ENCODE data around the gene MICU1.

The MICU1 gene

GRCh38 chr10:72340510-72341261 is 285.2 kb downstream of the MICU1 start:
- intact Hi-C loops (cut with DNase I) = no loop called here
- peak in 41 of 42 donors; percentile 50 to 88 (median 74) for DNase-seq

DNA sequence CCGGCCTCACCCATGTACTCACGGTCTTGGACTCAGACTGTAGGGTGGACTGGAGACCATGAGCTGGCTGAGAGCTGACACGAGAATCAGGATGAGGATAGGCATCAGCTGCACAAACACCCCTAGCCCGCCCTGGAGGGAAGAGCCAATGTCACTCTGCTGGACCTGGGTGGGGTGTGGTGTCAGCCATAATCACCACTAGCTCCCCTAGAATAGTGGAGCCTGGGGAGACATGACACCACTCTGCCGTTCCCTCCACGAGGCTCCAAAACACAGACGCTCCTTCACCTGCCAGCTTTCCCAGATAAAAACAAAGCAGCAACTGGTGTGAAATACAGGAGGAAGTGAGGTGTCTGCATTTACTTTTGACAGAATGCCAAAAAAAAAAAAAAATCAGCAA is 287.7 kb downstream of the MICU1 start:
- no peak for DNase-seq
- intact Hi-C loops (cut with DNase I) = loop anchor here (10.0 kb wide), 3 partner anchors 203 to 373 kb away; partner anchors contain the start of gene CHST3

GRCh38 chr10:72337722-72338121 is 288.2 kb downstream of the MICU1 start:
- DNase-seq = no peak
- intact Hi-C loops (cut with DNase I) = loop anchor here (10.0 kb wide), 3 partner anchors 203 to 373 kb away; partner anchors contain the start of gene CHST3

DNA sequence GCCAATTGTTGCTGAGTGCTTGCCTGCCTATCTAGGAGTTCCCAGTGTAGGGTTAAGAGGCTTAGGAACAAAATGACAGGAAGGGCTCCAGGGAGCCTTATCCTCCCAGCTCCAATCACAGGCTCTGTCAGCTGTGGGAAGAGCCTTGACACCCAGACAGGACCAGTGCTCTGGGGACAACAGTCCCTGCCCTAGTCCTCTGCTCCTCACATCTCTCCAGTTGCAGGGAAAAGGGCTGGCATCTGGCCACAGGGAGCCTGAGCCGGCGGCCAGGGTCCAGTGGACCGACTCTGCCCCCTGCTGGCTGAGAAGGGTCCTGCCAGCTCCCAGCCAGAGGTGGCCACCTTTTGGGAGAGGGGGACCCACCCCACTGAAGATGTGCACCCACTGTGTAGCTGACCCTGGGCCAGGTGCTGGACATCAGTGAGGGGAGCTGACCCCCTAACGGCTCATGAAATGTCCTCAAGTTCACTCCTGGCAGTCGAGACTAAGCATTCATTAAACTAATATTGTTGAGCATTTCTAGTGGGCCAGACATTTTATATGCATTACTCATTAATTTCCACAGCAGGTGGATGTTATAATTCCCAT is 288.7 kb downstream of the MICU1 start:
- peak; percentile 64 to 94 (median 86) for DNase-seq
- intact Hi-C loops (cut with DNase I) = loop anchor here (10.0 kb wide), 3 partner anchors 202 to 372 kb away; partner anchors contain the start of gene CHST3

- peak in 23 of 42 donors; percentile 36 to 83 (median 60) for DNase-seq
- intact Hi-C loops (cut with DNase I) = loop anchor here (10.0 kb wide), 3 partner anchors 202 to 372 kb away; partner anchors contain the start of gene CHST3
Measured at GRCh38 chr10:72336259-72337038, 289.4 kb downstream of the MICU1 start.

DNA sequence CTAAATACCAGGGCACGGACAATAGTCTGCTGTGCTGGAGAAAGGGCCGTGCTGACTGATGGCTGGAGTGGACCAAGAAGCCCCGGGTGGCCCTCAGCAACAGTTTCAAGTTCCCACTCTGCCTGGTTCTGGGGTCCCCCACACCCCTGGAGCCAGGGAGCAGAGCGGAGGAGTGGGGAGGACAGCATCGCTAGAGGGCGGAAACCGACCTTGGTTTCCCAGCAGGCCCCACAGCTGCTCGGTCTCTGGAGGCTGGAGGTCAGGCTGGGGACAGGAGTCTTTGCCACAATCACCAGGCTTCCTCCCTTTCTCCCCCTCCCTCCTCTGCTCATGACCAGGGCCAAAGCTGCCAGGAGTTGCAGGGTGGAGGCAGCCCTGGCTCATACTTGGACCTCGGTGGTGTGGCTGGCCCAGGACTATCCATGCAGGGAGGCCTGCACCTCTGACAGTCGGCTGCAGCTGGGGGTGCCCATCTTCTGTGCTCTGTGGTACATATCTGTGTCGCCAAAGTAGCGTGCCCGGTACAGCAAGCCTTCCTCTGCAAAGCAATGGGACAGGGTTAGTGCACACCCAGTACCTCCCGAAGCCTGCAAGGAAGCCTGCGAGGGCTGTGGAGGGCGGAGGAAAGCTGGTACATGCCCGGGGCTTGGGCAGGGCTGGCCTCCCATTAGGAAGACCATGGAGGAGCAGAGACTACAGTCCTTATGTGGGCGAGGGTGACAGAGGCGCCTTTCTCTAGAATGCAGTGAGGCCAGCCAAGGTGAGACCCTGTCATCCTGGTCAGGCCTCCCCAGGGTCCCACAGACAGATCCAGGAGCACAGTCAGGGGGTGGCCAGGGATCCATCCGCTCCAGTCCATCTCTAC is 290.3 kb downstream of the MICU1 start:
- intact Hi-C loops (cut with DNase I) = loop anchor here (10.0 kb wide), 3 partner anchors 201 to 371 kb away; partner anchors contain the start of gene CHST3
- DNase-seq = peak in 4 of 42 donors; percentile 31 to 35 (median 34)

- DNase-seq = peak in 35 of 42 donors; percentile 35 to 82 (median 63)
- intact Hi-C loops (cut with DNase I) = loop anchor here (10.0 kb wide), 3 partner anchors 200 to 370 kb away; partner anchors contain the start of gene CHST3
Measured at GRCh38 chr10:72334825-72335393, 291.0 kb downstream of the MICU1 start.

GRCh38 chr10:72334196-72334824 is 291.6 kb downstream of the MICU1 start:
- DNase-seq = peak; percentile 57 to 94 (median 80)
- intact Hi-C loops (cut with DNase I) = loop anchor here (10.0 kb wide), 3 partner anchors 200 to 370 kb away; partner anchors contain the start of gene CHST3

DNA sequence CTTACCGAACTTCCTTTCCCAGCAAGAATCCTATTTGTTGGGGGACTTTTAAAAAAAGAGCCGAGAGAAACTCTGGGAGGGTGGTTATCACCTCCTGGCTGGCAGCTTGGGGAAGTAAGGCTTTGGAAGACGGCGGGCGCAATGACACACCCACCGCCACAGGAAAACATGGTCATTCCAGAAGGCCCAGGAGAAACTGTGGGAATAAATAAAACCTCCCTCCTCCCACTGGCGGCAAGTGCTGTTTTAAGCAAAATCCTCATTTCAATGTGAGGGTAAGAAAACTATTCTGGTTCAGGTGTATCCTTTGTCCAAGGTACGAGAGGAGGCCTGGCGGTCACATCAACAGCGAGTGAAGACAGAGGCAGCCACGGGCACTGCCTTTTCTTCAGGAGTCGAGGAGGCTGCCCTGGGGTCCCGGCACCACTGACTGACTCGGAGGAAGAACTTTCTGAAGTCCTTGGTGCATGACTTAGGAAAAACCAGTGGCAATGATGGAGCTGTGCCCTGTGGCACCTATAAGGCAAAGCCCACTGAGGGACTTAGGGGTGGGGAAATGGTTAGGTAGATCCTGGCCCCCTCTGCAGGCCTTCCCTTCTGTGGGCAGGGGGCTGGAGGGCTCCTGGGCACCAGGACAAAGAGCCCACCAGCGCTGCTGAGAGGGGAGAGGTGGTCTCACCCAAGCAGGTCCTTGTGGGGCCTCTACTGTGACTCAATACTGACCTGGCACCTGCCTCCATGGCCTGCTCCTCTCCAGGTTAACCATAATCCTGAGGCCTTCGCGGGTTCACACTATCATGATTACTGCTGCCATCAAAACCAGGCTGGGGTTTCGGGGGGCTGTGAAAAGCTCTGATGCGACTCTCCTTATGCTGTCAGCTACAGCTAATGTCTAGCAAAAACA is 292.5 kb downstream of the MICU1 start:
- intact Hi-C loops (cut with DNase I) = loop anchor here (10.0 kb wide), 3 partner anchors 199 to 369 kb away; partner anchors contain the start of gene CHST3

GRCh38 chr10:72332423-72333111 is 293.3 kb downstream of the MICU1 start:
- no peak for DNase-seq
- intact Hi-C loops (cut with DNase I) = loop anchor here (10.0 kb wide), 3 partner anchors 198 to 368 kb away; partner anchors contain the start of gene CHST3

More for the DNA sequence above, 292.5 kb downstream of the MICU1 start:
- peak in 1 of 42 donors; percentile 31 for DNase-seq

- peak; percentile 71 to 96 (median 91) for DNase-seq
- intact Hi-C loops (cut with DNase I) = loop anchor here (10.0 kb wide), 3 partner anchors 197 to 367 kb away; partner anchors contain the start of gene CHST3
Measured at GRCh38 chr10:72331575-72332422, 294.1 kb downstream of the MICU1 start.

GRCh38 chr10:72330069-72330426 is 295.8 kb downstream of the MICU1 start:
- intact Hi-C loops (cut with DNase I) = loop anchor here (10.0 kb wide), 3 partner anchors 195 to 365 kb away; partner anchors contain the start of gene CHST3
- DNase-seq = no peak

- DNase-seq = peak in 3 of 42 donors; percentile 20 to 56 (median 25)
- intact Hi-C loops (cut with DNase I) = loop anchor here (5.0 to 10.0 kb wide), 4 partner anchors 52 to 365 kb away; partner anchors contain the start of gene CHST3
Measured at GRCh38 chr10:72329290-72330068, 296.4 kb downstream of the MICU1 start.

DNA sequence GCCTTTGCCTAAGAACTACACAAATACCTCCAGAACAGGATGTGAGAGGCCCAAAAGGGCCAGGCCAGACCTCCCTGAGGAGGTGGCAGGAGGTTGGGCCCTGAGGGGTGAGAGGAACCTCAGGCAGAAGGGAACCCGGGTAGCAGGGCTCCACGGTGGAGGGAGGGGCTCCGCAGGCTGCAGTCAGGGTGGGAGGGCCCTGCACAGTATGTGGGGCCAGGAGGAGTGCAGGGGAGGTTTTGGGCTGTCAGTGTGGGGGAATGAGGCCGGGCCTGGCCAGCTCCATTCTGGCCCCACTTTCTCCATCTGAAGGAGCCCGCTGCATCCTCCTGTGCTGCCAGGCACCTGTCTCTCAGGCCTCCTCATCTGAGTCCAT is 297.1 kb downstream of the MICU1 start:
- no peak for DNase-seq
- intact Hi-C loops (cut with DNase I) = loop anchor here (5.0 kb wide), 1 partner anchor 52 kb away; no protein-coding TSS in a partner anchor

Measured in head of caudate nucleus (tissue), 42 donors.